Memory B cell (primary cell): ENCODE measurements around the gene TLX1.

Source experiments
- ATAC-seq: fragments of 150-1000 bp; cut with Tn5 transposase; 2 replicates; pipeline ENCODE4 v1.10.0; 2021; ENCODE audit warnings: low read depth, mild to moderate bottlenecking, moderate library complexity
- DNase-seq, 2 donors: peaks; one replicate each; pipeline ENCODE4 v3.0.0; 2022; ENCODE audit warnings: low spot score in 2 of 2
- H3K27ac Mint-ChIP-seq: one replicate; pipeline ENCODE4 v1.8.0; 2022; ENCODE audit warnings: mild to moderate bottlenecking, moderate library complexity, mixed read lengths
- H3K27me3 Mint-ChIP-seq: one replicate; pipeline ENCODE4 v1.8.0; 2022; ENCODE audit warnings: mixed read lengths
- H3K36me3 Mint-ChIP-seq: one replicate; pipeline ENCODE4 v1.8.0; 2022; ENCODE audit warnings: mild to moderate bottlenecking, mixed read lengths
- H3K4me1 Mint-ChIP-seq: one replicate; pipeline ENCODE4 v1.8.0; 2022; ENCODE audit warnings: mixed read lengths
- H3K4me3 Mint-ChIP-seq: one replicate; pipeline ENCODE4 v1.8.0; 2022; ENCODE audit warnings: mild to moderate bottlenecking, moderate library complexity, mixed read lengths
- H3K9me3 Mint-ChIP-seq: one replicate; pipeline ENCODE4 v1.8.0; 2022; ENCODE audit warnings: mixed read lengths

TLX1 gene

DNA sequence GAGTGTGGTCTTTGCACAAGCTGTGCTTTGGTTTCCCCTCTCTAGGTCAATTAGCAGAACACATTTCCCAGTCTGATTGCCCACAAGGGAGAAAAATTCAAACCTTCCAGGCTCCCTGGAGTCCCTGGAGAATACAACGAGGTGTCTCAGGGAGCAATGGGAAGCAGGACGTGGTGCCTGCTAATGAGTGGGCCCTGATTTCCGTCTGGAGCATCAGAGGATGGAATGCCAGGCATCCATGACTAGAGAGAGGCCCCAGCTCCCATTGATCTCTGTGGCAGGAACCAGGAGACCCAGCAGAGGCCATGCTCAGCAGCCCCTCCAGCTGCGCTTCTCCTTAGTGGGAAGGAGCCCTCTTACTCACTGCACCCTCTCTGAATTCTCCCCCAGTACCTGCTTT is 33.2 kb upstream of the TLX1 start:
- H3K4me1 Mint-ChIP-seq = peaks cover 4% of the 10 kb centered on the region

DNA sequence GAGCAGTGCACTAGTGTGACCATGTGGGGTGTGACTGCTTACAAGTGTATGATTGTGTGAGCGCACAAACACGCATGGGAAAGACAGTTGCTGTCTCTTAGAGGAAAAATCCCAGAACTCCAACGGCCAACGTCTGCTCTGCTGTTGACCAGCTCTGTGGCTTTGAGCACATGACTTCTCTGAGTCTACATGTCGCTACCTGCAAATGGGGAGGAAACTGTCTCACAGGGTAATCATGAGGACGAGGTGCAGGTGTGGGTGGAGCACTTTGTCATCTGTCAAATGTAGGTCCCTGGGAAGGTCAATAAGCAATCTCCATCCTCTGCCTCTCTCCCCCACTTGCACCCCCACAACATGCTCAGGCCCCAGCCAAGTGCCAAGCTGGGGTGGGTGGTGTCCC is 31.2 kb upstream of the TLX1 start:
- H3K4me3 Mint-ChIP-seq = no peak overlapping the region
- H3K4me1 Mint-ChIP-seq = peaks cover 4% of the 10 kb centered on the region
- H3K27me3 Mint-ChIP-seq = peaks cover 29% of the 10 kb centered on the region
- H3K36me3 Mint-ChIP-seq = no peaks in the 10 kb centered on the region
- H3K27ac Mint-ChIP-seq = no peak overlapping the region
- peaks cover 4% of the 10 kb centered on the region for H3K9me3 Mint-ChIP-seq
- ATAC-seq (no peak), DNase-seq (no peak)

More for the DNA sequence above, 33.2 kb upstream of the TLX1 start:
- Mint-ChIP-seq H3K27ac (no peak overlapping the region), H3K9me3 (peaks cover 4% of the 10 kb centered on the region), H3K27me3 (peaks cover 31% of the 10 kb centered on the region), H3K36me3 (no peaks in the 10 kb centered on the region), H3K4me3 (no peak overlapping the region)
- DNase-seq (no peak), ATAC-seq (no peak)

DNA sequence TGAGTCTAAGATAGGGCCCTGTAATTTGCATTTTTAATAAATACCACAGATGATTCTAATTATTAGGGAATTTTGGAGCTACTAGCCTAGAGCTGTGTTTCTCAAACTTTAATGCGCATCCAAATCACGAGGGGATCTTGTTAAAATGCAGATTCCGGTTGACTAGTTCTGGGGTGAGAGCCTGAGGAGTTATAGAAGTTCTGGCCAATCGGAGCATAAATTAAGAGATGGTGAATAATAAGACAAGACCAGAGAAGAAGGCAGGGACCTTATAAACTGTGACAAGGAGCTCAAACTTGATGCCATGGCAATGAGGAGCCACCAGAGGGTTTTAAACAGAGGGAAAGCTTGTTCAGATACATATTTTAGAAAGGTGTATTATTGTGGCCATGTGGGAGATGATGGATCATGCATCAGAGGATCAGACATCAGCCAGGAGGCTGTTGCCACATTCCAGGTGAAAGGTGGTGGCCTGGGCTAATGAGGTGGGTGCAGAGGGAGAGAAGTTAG is 29.7 kb upstream of the TLX1 start:
- DNase-seq = no peak
- Mint-ChIP-seq H3K27me3 (peaks cover 26% of the 10 kb centered on the region), H3K36me3 (no peaks in the 10 kb centered on the region), H3K27ac (no peak overlapping the region), H3K4me1 (no peaks in the 10 kb centered on the region), H3K9me3 (peaks cover 4% of the 10 kb centered on the region), H3K4me3 (no peak overlapping the region)
- no peak for ATAC-seq

DNA sequence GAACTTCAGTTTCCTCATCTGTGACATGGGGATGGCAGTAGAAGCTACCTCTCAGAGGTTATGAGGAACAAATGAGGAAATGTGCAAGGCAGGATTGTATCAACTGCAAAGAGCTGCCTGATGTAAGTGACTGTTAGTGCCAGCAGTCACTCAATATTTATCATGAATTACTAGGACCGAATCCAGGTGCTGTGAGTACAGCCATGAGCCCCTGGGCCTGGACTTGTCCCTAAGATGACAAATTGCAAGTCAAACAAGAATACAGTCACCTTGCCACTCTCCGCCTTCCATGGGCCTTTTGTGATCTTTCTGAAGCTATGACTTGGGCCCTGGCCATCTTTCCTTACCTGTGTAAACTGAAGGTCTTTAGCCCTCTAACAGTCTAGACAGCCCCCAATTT is 27.7 kb upstream of the TLX1 start:
- Mint-ChIP-seq H3K4me1 (no peaks in the 10 kb centered on the region), H3K9me3 (peaks cover 4% of the 10 kb centered on the region), H3K36me3 (no peaks in the 10 kb centered on the region), H3K27me3 (peaks cover 34% of the 10 kb centered on the region), H3K27ac (no peak overlapping the region), H3K4me3 (no peak overlapping the region)
- no peak for ATAC-seq
- DNase-seq = no peak

DNA sequence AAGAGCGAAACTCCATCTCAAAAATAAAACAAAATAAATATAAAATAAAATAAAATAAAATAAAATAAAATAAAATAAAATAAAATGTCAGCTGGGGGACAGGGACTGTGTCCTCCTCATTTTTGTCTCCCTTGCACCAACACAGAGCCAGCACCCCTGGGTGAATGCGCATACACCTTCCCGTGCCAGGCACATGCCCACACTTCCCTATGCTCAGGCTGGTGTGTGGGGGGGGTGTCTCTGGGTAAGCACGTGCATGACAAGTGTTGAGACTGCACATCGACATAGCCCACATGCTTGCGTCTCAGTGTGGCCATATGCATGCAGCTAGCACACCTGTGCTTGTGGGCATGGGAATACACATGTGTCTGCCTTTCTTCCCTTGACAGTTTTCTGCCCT is 24.7 kb upstream of the TLX1 start:
- ATAC-seq = no peak
- no peak overlapping the region for H3K4me3 Mint-ChIP-seq
- DNase-seq = no peak
- H3K36me3 Mint-ChIP-seq = no peaks in the 10 kb centered on the region
- peaks cover 25% of the 10 kb centered on the region for H3K27me3 Mint-ChIP-seq
- H3K9me3 Mint-ChIP-seq = no peaks in the 10 kb centered on the region
- H3K27ac Mint-ChIP-seq = no peak overlapping the region
- no peaks in the 10 kb centered on the region for H3K4me1 Mint-ChIP-seq

DNA sequence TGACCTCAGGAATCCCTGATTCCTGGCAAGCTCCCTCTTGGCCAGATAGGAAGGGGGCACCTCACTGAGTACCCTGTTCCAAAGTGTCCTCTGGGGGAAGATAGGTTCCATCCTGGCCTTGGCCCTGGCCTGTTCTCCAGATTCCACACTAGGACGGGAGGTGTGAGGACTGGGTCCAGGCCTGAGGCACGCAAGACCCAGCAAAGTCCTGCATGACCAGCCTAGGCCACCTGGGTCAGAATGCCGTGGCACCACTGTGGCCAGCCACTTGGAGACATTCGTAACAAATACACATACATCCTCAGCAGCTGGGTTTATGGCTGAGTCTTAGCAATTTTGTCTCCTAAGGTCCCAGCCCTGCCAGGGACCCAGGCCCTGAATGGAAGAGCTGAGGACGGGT is 23.3 kb upstream of the TLX1 start:
- DNase-seq (no peak), ATAC-seq (no peak)
- H3K36me3 Mint-ChIP-seq = no peaks in the 10 kb centered on the region
- H3K27ac Mint-ChIP-seq = no peak overlapping the region
- no peaks in the 10 kb centered on the region for H3K4me1 Mint-ChIP-seq
- no peak overlapping the region for H3K4me3 Mint-ChIP-seq
- H3K27me3 Mint-ChIP-seq = peaks cover 25% of the 10 kb centered on the region
- H3K9me3 Mint-ChIP-seq = no peaks in the 10 kb centered on the region

DNA sequence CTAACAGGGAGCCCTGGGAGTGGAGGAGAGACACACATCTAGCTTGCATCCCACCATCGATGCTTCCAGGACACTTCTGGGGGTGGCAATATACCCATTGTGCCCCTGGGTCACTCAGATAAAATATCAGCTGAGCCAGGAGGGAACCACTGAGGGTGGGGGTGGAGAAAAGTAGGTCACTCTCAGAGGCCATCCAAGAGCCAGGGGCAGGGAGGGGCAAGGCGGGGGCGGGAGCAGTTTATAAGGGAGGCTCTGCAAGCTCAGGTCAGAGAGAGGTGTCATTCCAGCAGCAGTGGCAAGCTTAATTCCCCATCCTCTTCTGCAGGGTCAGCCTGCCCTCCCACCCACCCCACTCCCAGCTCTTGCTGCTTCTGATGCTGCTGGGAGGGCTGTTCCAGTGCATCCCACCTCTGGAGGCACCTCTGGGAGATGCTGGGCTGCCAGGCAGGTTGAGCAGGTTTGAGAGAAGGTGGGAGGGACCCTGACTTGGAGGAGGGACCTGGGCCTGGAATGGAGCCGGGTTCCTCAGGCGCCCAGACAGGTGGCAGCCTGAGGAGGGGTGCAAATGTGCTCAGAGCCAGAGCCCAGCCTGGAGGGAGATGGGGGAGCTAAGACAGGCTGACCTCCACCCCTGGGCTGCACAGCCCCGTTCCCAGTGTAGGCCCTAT is 20.1 kb upstream of the TLX1 start:
- no peak for ATAC-seq
- no peak overlapping the region for H3K4me3 Mint-ChIP-seq
- H3K27me3 Mint-ChIP-seq = peaks cover 32% of the 10 kb centered on the region
- DNase-seq = no peak
- H3K36me3 Mint-ChIP-seq = no peaks in the 10 kb centered on the region
- H3K9me3 Mint-ChIP-seq = no peaks in the 10 kb centered on the region
- H3K4me1 Mint-ChIP-seq = no peaks in the 10 kb centered on the region
- no peak overlapping the region for H3K27ac Mint-ChIP-seq

DNA sequence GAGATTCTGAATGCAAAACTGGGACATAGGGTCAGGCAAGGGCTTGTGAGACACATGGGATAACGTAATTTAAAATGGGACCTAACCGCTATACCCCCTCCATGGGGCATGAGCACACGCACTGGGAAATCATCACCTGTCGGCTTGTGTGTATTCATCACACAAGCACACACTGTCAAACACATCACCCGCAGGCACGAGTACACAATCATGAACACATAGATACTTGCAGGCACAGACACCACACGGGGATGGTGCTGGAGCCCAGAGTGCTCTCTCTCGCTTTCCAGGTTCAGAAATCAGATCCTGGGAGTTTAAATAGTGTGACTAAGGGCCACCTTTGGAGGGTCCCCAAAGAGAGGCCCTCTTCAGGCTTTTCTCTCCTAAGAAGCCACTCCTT is 19.6 kb upstream of the TLX1 start:
- Mint-ChIP-seq H3K36me3 (no peaks in the 10 kb centered on the region), H3K27me3 (peaks cover 29% of the 10 kb centered on the region)
- DNase-seq = no peak

DNA sequence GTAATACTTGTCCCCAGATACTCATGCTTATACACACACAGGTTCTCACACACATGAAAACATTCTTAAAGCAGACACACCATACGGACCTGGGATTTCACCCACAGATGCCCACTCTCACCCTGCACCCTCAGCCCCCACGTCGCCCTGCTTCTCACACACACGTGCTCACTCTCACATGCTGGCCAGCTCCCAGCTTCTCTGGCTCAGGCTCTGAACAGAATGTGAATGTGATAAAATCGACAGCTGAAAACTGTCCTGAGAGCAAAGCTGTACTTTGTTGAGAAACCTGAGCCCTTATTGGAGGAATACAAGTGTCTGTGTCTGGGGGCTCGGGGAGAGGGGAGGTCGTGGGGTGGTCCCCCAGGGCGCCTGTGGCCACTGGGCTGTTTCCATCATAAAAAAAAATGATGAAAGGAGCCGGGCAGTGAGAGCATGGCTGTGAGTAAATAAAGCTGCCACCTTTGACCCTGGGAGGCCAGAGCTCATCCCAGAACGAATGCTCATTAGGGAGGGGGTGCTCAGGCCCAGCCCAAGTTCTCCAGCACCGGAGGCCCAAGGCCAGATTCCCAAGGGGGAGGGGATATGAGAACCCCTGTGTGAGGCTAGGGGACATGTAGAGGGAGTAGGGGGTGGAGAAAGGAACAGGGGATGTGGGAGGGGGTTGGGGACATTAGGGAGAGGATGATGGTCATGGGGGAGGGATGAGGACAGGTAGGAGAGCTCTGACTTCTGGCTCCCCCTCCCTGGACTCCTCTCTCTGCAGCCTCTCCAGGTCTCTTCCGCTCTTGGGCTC is 18.1 kb upstream of the TLX1 start:
- Mint-ChIP-seq H3K36me3 (no peaks in the 10 kb centered on the region), H3K27me3 (peaks cover 22% of the 10 kb centered on the region), H3K9me3 (no peaks in the 10 kb centered on the region), H3K27ac (no peak overlapping the region), H3K4me1 (no peaks in the 10 kb centered on the region), H3K4me3 (no peak overlapping the region)
- no peak for DNase-seq
- ATAC-seq = no peak

More for the DNA sequence above, 19.6 kb upstream of the TLX1 start:
- no peak for ATAC-seq
- no peak overlapping the region for H3K27ac Mint-ChIP-seq
- no peak overlapping the region for H3K4me3 Mint-ChIP-seq
- H3K9me3 Mint-ChIP-seq = no peaks in the 10 kb centered on the region
- H3K4me1 Mint-ChIP-seq = no peaks in the 10 kb centered on the region

DNA sequence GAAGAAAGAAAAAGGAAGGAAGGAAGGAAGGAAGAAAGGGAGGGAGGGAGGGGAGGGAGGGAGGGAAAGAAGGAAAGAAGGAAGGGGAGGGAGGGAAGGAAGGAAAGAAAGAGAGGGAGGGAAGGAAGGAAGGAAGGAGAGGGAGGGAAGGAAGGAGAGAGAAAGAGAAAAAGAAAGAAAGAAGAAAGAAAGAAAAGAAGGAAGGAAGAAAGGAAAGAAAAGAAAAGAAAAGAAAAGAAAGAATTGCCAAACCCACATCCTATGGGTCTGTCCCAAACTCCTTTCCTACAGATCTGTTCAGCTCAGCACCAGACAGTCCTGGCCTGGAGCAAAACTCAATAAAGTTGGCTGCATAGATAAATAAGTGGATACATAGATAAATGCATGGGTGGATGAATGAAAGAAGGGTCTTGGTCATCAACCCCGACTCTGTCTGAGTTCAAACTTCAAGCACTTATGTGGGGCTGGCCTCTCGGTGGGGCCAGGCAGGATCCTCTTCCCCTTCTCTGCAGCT is 17.2 kb upstream of the TLX1 start:
- no peak for ATAC-seq
- no peak overlapping the region for H3K27ac Mint-ChIP-seq
- H3K27me3 Mint-ChIP-seq = peaks cover 22% of the 10 kb centered on the region

DNA sequence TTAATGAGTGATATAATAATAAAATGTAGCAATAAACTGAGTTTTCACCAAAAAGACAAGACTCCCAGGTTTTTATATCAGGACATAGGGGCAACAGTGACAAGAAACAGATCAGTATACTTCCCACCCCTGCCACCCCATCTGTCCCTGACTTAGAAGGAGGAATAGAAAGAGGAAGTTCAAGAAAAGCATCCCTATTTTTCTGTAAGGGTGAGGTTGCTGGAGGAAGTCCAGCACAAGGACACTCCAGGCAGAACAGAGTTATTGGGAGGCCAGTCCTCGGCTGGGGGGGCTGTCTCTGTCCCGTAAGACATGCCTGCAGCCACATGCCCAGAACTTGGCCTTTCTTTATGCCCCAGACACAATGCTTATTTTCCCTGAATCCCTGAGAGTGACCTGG is 16.5 kb upstream of the TLX1 start:
- DNase-seq (no peak), ATAC-seq (no peak)
- H3K27ac Mint-ChIP-seq = no peak overlapping the region
- no peaks in the 10 kb centered on the region for H3K9me3 Mint-ChIP-seq
- no peak overlapping the region for H3K4me3 Mint-ChIP-seq
- H3K27me3 Mint-ChIP-seq = peaks cover 26% of the 10 kb centered on the region
- no peaks in the 10 kb centered on the region for H3K36me3 Mint-ChIP-seq
- no peaks in the 10 kb centered on the region for H3K4me1 Mint-ChIP-seq

More for the DNA sequence above, 17.2 kb upstream of the TLX1 start:
- no peak for DNase-seq
- H3K4me1 Mint-ChIP-seq = no peaks in the 10 kb centered on the region
- H3K4me3 Mint-ChIP-seq = no peak overlapping the region
- H3K36me3 Mint-ChIP-seq = no peaks in the 10 kb centered on the region
- H3K9me3 Mint-ChIP-seq = no peaks in the 10 kb centered on the region

DNA sequence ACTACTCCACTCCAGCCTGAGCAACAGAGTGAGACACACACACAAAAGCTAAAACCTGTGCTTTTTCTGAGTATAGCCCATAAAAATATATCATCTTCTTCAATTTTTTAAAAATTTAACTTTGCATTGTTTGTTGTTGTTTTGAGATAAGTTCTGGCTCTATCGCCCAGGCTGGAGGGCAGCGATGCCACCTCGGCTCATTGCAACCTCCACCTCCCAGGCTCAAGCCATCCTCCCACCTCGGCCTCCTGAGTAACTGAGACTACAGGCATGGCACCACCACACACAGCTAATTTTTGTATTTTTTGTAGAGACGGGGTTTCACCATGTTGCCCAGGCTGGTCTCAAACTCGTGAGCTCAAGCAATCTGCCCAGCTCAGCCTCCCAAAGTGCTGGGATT is 14.3 kb upstream of the TLX1 start:
- DNase-seq = no peak
- Mint-ChIP-seq H3K9me3 (no peaks in the 10 kb centered on the region), H3K4me3 (no peak overlapping the region), H3K36me3 (no peaks in the 10 kb centered on the region), H3K27ac (no peak overlapping the region), H3K27me3 (peaks cover 23% of the 10 kb centered on the region), H3K4me1 (peaks cover 6% of the 10 kb centered on the region)
- no peak for ATAC-seq

DNA sequence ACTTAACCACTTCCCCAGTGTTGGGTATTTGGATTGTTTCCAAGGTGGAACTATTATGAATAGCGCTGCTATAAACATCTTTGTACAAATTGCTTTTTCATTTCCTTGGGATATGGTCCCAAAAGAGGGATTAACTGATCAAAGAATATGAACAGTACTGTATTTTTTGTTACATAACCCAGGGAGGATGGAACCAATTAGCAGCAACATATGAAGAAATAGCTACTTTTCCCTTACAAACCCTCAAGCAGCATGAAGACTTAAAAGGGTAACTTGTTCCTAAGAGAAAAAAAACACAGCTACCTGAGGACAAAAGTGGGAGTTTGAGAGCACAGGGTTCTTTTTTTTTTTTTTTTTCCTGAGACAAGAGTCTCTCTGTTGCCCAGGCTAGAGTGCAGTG is 13.1 kb upstream of the TLX1 start:
- DNase-seq (no peak), ATAC-seq (no peak)
- H3K27me3 Mint-ChIP-seq = peaks cover 22% of the 10 kb centered on the region
- H3K9me3 Mint-ChIP-seq = no peaks in the 10 kb centered on the region
- H3K27ac Mint-ChIP-seq = no peak overlapping the region
- peaks cover 7% of the 10 kb centered on the region for H3K4me1 Mint-ChIP-seq
- H3K36me3 Mint-ChIP-seq = no peaks in the 10 kb centered on the region
- H3K4me3 Mint-ChIP-seq = no peak overlapping the region

DNA sequence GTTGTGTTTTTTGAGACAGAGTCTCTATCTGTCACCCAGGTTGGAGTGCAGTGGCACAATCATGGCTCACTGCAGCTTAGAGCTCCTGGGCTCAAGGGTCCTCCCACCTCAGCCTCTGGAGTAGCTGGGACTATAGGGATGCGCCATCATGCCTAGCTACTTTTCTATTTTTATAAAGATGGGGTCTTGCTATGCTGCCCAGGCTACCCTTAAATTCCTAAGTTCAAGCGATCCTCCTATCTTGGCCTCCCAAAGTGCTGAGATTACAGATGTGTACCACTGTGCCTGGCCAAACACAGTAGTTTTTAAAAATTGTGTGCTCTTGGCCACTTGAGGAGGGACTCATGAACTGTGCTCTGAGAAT is 10.6 kb upstream of the TLX1 start:
- peaks cover 21% of the 10 kb centered on the region for H3K27me3 Mint-ChIP-seq
- H3K36me3 Mint-ChIP-seq = no peaks in the 10 kb centered on the region
- no peak for DNase-seq
- H3K4me3 Mint-ChIP-seq = peak overlapping the region; percentile 96
- no peaks in the 10 kb centered on the region for H3K9me3 Mint-ChIP-seq
- ATAC-seq = no peak
- peaks cover 12% of the 10 kb centered on the region for H3K4me1 Mint-ChIP-seq
- no peak overlapping the region for H3K27ac Mint-ChIP-seq
